ENCODE results near the gene RGMA. TPM values are rescaled to one million over a fixed set of nuclear protein-coding genes. Genes with fewer than 3 reads are reported as not detected.
"Not testable (repeated sequence)": the region's sequence is repeated elsewhere in the genome, so short reads cannot be mapped to it uniquely, and the experiment has no call there.

Gene RGMA
- total RNA-seq, 4 donors from 2014 or later: 99.0 to 307 (median 112) TPM

GRCh38 chr15:93042211-93042610, 46.8 kb downstream of the RGMA start:
- no peak overlapping the region for H3K4me3 ChIP-seq
- no peaks in the 10 kb centered on the region for H3K27me3 ChIP-seq
- 60 to 76% methylated on average over 2 of the region's 3 CpGs for WGBS, 2 donors (ENCODE audit: low coverage in 1 of 2)
- peaks cover 0 to 46% (median 10%) of the 10 kb centered on the region in 3 donors for H3K4me1 ChIP-seq
- no peak overlapping the region for H3K27ac ChIP-seq
- H3K36me3 ChIP-seq: peaks cover 0 to 48% of the 10 kb centered on the region in 2 donors
- peaks cover 0 to 13% (median 0%) of the 10 kb centered on the region in 3 donors for H3K9me3 ChIP-seq
- TF ChIP-seq POLR2A (IDR thresholded peaks at IDR 0.05) (no peak), POLR2AphosphoS5 (IDR thresholded peaks at IDR 0.05) (no peak)
- TF ChIP-seq, protein P1, sequence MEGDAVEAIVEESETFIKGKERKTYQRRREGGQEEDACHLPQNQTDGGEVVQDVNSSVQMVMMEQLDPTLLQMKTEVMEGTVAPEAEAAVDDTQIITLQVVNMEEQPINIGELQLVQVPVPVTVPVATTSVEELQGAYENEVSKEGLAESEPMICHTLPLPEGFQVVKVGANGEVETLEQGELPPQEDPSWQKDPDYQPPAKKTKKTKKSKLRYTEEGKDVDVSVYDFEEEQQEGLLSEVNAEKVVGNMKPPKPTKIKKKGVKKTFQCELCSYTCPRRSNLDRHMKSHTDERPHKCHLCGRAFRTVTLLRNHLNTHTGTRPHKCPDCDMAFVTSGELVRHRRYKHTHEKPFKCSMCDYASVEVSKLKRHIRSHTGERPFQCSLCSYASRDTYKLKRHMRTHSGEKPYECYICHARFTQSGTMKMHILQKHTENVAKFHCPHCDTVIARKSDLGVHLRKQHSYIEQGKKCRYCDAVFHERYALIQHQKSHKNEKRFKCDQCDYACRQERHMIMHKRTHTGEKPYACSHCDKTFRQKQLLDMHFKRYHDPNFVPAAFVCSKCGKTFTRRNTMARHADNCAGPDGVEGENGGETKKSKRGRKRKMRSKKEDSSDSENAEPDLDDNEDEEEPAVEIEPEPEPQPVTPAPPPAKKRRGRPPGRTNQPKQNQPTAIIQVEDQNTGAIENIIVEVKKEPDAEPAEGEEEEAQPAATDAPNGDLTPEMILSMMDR (IDR thresholded peaks at IDR 0.05): no peak
- ATAC-seq: no peak

- peaks cover 0 to 38% of the 10 kb centered on the region in 2 donors for H3K36me3 ChIP-seq
- no peak overlapping the region for H3K27ac ChIP-seq
- H3K27me3 ChIP-seq: no peaks in the 10 kb centered on the region
- H3K4me1 ChIP-seq: peaks cover 0 to 52% (median 14%) of the 10 kb centered on the region in 3 donors
- H3K9me3 ChIP-seq: peaks cover 0 to 3% (median 0%) of the 10 kb centered on the region in 3 donors
- no peak for TF ChIP-seq POLR2AphosphoS5 (IDR thresholded peaks at IDR 0.05)
- no peak for TF ChIP-seq POLR2A (IDR thresholded peaks at IDR 0.05)
- TF ChIP-seq, protein P1 (IDR thresholded peaks at IDR 0.05): no peak
- TF ChIP-seq EP300 (IDR thresholded peaks at IDR 0.05): no peak
- ATAC-seq: no peak
- no peak overlapping the region for H3K4me3 ChIP-seq
- 75 to 87% methylated on average over 4 to 9 of the region's 13 CpGs for WGBS, 2 donors (ENCODE audit: low coverage in 1 of 2)
Observed at GRCh38 chr15:93041159-93041547, 47.9 kb downstream of the RGMA start.

- H3K9me3 ChIP-seq: no peaks in the 10 kb centered on the region
- no peak overlapping the region for H3K27ac ChIP-seq
- H3K4me3 ChIP-seq: no peak overlapping the region
- ATAC-seq: no peak
- peaks cover 0 to 31% of the 10 kb centered on the region in 2 donors for H3K36me3 ChIP-seq
- peaks cover 0 to 56% (median 14%) of the 10 kb centered on the region in 3 donors for H3K4me1 ChIP-seq
- 84 to 88% methylated on average over 6 to 10 of the region's 20 CpGs for WGBS, 2 donors (ENCODE audit: low coverage in 1 of 2)
- no peak for TF ChIP-seq EP300 (IDR thresholded peaks at IDR 0.05)
- TF ChIP-seq, protein P1 (IDR thresholded peaks at IDR 0.05): no peak
- no peak for TF ChIP-seq POLR2A (IDR thresholded peaks at IDR 0.05)
- TF ChIP-seq POLR2AphosphoS5 (IDR thresholded peaks at IDR 0.05): no peak
- no peaks in the 10 kb centered on the region for H3K27me3 ChIP-seq
Observed at GRCh38 chr15:93040288-93041158, 48.5 kb downstream of the RGMA start.

- not testable (repeated sequence) for H3K4me3 ChIP-seq, H3K9me3 ChIP-seq, H3K27me3 ChIP-seq, ATAC-seq, H3K27ac ChIP-seq
- peaks cover 0 to 48% (median 14%) of the 10 kb centered on the region in 3 donors for H3K4me1 ChIP-seq
- WGBS, 2 donors (ENCODE audit: low coverage in 1 of 2): 93 to 100% methylated on average over 2 to 3 of the region's 13 CpGs
- H3K36me3 ChIP-seq: peaks cover 0 to 23% of the 10 kb centered on the region in 2 donors
Observed at GRCh38 chr15:93039562-93040287, 49.3 kb downstream of the RGMA start.
